ENCODE measurements around the gene EIF3I.
A peak's percentile ranks its signal among the peaks of the same experiment; 100 is the strongest.

Gene EIF3I

GRCh38 chr1:32198237-32199042 is 23.8 kb upstream of the EIF3I start:
- no peak overlapping the region for H3K4me3 ChIP-seq (ENCODE audit: low read depth, low read length)
- no peak for TF ChIP-seq CTCF (IDR thresholded peaks at IDR 0.05; ENCODE audit: borderline replicate concordance, insufficient read depth, low read depth, low read length)

- TF ChIP-seq CTCF (IDR thresholded peaks at IDR 0.05; ENCODE audit: borderline replicate concordance, insufficient read depth, low read depth, low read length), result no peak
Measured at GRCh38 chr1:32199043-32199716, 23.0 kb upstream of the EIF3I start.

DNA sequence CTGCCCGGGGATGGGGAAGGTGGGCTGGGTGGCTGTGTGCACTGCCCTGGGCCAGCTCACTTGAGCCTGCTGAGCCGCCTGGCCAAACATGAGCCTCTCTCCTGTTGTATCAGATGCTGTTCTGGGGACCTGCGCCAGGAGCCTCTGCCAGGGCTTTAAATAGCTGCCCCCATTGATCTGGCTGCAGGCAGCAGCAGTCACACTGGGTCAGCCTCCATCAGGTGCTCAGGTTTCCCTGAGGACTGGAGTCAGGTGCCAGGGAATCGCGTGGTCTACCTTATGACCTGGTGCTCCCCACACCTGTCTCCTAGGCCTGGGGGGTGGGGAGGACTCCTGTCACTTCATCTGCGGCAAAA is 22.5 kb upstream of the EIF3I start:
- peak overlapping the region; percentile 68 for H3K4me3 ChIP-seq (ENCODE audit: low read depth, low read length)
- TF ChIP-seq CTCF (IDR thresholded peaks at IDR 0.05; ENCODE audit: borderline replicate concordance, insufficient read depth, low read depth, low read length), result no peak

More at GRCh38 chr1:32199043-32199716, 23.0 kb upstream of the EIF3I start:
- no peak overlapping the region for H3K4me3 ChIP-seq (ENCODE audit: low read depth, low read length)

- peak within 1 kb of the TSS; percentile 68 for H3K4me3 ChIP-seq (ENCODE audit: low read depth, low read length)
- no peak for TF ChIP-seq CTCF (IDR thresholded peaks at IDR 0.05; ENCODE audit: borderline replicate concordance, insufficient read depth, low read depth, low read length)
Measured at GRCh38 chr1:32200226-32201010, 21.8 kb upstream of the EIF3I start, which contains the start of gene CCDC28B. Gene CCDC28B, plus strand, starts transcription at chr1:32200595. Its CDS starts 1,341 bp downstream, at chr1:32201936.

- H3K4me3 ChIP-seq (ENCODE audit: low read depth, low read length), result peak overlapping the region; percentile 68
- TF ChIP-seq CTCF (IDR thresholded peaks at IDR 0.05; ENCODE audit: borderline replicate concordance, insufficient read depth, low read depth, low read length), result 0 out of 2 replicates have a peak, but pooled peaks have one; percentile 4
Measured at GRCh38 chr1:32201011-32201855, 21.0 kb upstream of the EIF3I start.

DNA sequence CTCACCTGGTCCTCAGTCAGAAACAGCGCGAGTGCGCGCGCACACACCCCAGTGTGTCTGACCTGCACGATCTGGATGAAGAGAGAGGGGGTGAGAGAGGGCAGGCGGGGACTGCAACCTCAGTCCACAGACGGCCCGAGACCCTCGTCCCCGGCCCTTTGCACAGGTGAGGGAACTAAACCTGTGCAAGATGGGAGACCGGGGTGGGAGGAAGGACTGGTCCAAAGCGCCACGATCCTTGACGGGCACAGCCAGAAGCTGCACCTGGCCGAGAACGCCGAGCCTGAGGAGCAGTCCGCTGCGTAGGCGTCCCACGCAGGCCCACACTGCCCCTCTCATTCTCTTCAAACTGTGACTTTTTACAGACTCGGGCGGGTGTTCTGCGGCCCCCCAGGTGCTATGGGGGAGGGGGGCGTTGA is 17.3 kb upstream of the EIF3I start:
- H3K4me3 ChIP-seq (ENCODE audit: low read depth, low read length), result peak overlapping the region; percentile 83
- TF ChIP-seq CTCF (IDR thresholded peaks at IDR 0.05; ENCODE audit: borderline replicate concordance, insufficient read depth, low read depth, low read length), result no peak
